ENCODE data around the gene AGTRAP.

AGTRAP gene

GRCh38 chr1:11764519-11764918, 28.6 kb downstream of the AGTRAP start:
- DNase-seq, result no peak

- DNase-seq, result no peak
Measured at GRCh38 chr1:11765661-11766428, 29.9 kb downstream of the AGTRAP start.

GRCh38 chr1:11766429-11766776, 30.5 kb downstream of the AGTRAP start:
- DNase-seq, result no peak

- no peak for DNase-seq
Measured at GRCh38 chr1:11767922-11768704, 32.2 kb downstream of the AGTRAP start.

GRCh38 chr1:11768821-11769220, 32.9 kb downstream of the AGTRAP start:
- DNase-seq, result no peak

GRCh38 chr1:11769274-11769673, 33.3 kb downstream of the AGTRAP start:
- no peak for DNase-seq

- DNase-seq, result no peak
Measured at GRCh38 chr1:11770011-11770410, 34.1 kb downstream of the AGTRAP start.

- DNase-seq, result no peak
Measured at GRCh38 chr1:11771481-11772043, 35.6 kb downstream of the AGTRAP start.

GRCh38 chr1:11772458-11772857, 36.5 kb downstream of the AGTRAP start:
- no peak for DNase-seq

- DNase-seq, result no peak
Measured at GRCh38 chr1:11774753-11775152, 38.8 kb downstream of the AGTRAP start.

- DNase-seq, result no peak
Measured at GRCh38 chr1:11777658-11778322, 41.9 kb downstream of the AGTRAP start.

GRCh38 chr1:11778336-11778735, 42.4 kb downstream of the AGTRAP start:
- DNase-seq, result no peak

GRCh38 chr1:11778844-11779623, 43.1 kb downstream of the AGTRAP start:
- no peak for DNase-seq

GRCh38 chr1:11779715-11780379, 43.9 kb downstream of the AGTRAP start:
- no peak for DNase-seq

- DNase-seq, result no peak
Measured at GRCh38 chr1:11780380-11781147, 44.6 kb downstream of the AGTRAP start.

- no peak for DNase-seq
Measured at GRCh38 chr1:11781297-11781696, 45.4 kb downstream of the AGTRAP start.

- DNase-seq, result no peak
Measured at GRCh38 chr1:11782127-11782708, 46.3 kb downstream of the AGTRAP start.

- DNase-seq, result no peak
Measured at GRCh38 chr1:11783556-11783955, 47.6 kb downstream of the AGTRAP start.

GRCh38 chr1:11784256-11784992, 48.5 kb downstream of the AGTRAP start:
- DNase-seq, result no peak

Measured in activated CD4-positive, alpha-beta T cell treated with anti-CD3 and anti-CD28 coated beads, Interleukin-2, amount 50 U/mL, for 48 hours (primary cell).